HepG2 (cell line): ENCODE measurements around the gene TOR1A. TPM values are rescaled to one million over a fixed set of nuclear protein-coding genes. Genes with fewer than 3 reads are reported as not detected.

Experiments used
- ATAC-seq: fragments of 200-7000 bp; cut with Tn5 transposase; 3 replicates; pipeline ENCODE4 v1.9.1; 2020; ENCODE audit warnings: mild to moderate bottlenecking, moderate library complexity
- BruUV-seq: library from RNA; stranded (reverse); fragments of 400-500 nt; replicated peaks from 2 replicates; lab custom pipeline; 2021; lab: Mats Ljungman, UMichigan
- CTCF ChIA-PET: fragments of 300-600 bp; formaldehyde crosslinking; extraction: SDS; loops from one replicate; lab custom pipeline; 2021; ENCODE audit warnings: low total read pairs, inconsistent platforms, low intra/inter-chr PET ratio; lab: Yijun Ruan, JAX
- POLR2A ChIA-PET: fragments of 350-600 bp; sonication (Branson Sonifier 250); formaldehyde crosslinking; loops from one replicate; lab custom pipeline; 2020; ENCODE audit warnings: antibody characterized with exemption, inconsistent platforms; lab: Yijun Ruan, JAX
- DNase-seq: peaks from one replicate; pipeline ENCODE4 v3.0.0-alpha.2; 2015; ENCODE audit warnings: low spot score
- FAIRE-seq: peaks from 3 replicates; lab custom pipeline; 2011; peaks lifted over from hg19 to GRCh38; lab: Jason Lieb, UNC
- H2AFZ ChIP-seq: one replicate; pipeline ENCODE4 v1.6.1; 2011; ENCODE audit warnings: low read length, inconsistent platforms
- H3K27ac ChIP-seq: fragments of 300-600 bp; 3 replicates; pipeline ENCODE4 v1.8.0; 2011; ENCODE audit warnings: mixed run types, mild to moderate bottlenecking, mixed read lengths, low read length, inconsistent platforms; ENCODE audit not compliant: insufficient read depth; ENCODE audit errors: extremely low read length
- H3K27me3 ChIP-seq, 2 experiments: fragments of 200-600 bp in 1 of 2; 2 replicates in 1 of 2; 3 replicates in 1 of 2; pipeline versions ENCODE4 v1.6.0 to v1.8.0; 2011; ENCODE audit warnings: low read length in 2 of 2, mild to moderate bottlenecking in 2 of 2, moderate library complexity in 2 of 2, inconsistent platforms in 1 of 2; ENCODE audit not compliant: insufficient read depth in 2 of 2, control insufficient read depth in 1 of 2
- H3K36me3 ChIP-seq, 2 experiments: fragments of 200-600 bp in 1 of 2; replicated peaks in 1 of 2; 2 replicates in 1 of 2; 3 replicates in 1 of 2; pipeline versions ENCODE4 v1.5.1 to v1.8.0; 2011; ENCODE audit warnings: low read length in 2 of 2, inconsistent platforms in 1 of 2; ENCODE audit not compliant: insufficient read depth in 2 of 2, control insufficient read depth in 1 of 2
- H3K4me1 ChIP-seq: 2 replicates; pipeline ENCODE4 v1.5.1; 2012; ENCODE audit warnings: low read length, inconsistent platforms; ENCODE audit not compliant: insufficient read depth
- H3K4me2 ChIP-seq: 2 replicates; pipeline ENCODE4 v1.6.0; 2011; ENCODE audit warnings: low read depth, low read length, inconsistent platforms
- H3K4me3 ChIP-seq, 3 experiments: fragments of 200-600 bp in 1 of 3; sonication (generic), shearing (Covaris generic) in 1 of 3; replicated peaks in 1 of 3; 2 replicates each; pipeline ENCODE4 v1.5.1; 2011 to 2016; ENCODE audit warnings: low read length in 3 of 3, inconsistent platforms in 2 of 3, low read depth in 2 of 3, mild to moderate bottlenecking in 2 of 3, control low read depth in 1 of 3, mixed read lengths in 1 of 3; ENCODE audit not compliant: insufficient read depth in 1 of 3
- H3K79me2 ChIP-seq: one replicate; pipeline ENCODE4 v1.6.1; 2011; ENCODE audit warnings: low read length, inconsistent platforms; ENCODE audit not compliant: insufficient read depth
- H3K9ac ChIP-seq: 2 replicates; pipeline ENCODE4 v1.6.0; 2011; ENCODE audit warnings: mild to moderate bottlenecking, low read depth, low read length, inconsistent platforms; ENCODE audit not compliant: insufficient read depth
- H3K9me3 ChIP-seq: 2 replicates; pipeline ENCODE4 v1.5.1; 2012; ENCODE audit warnings: mild to moderate bottlenecking, low read length
- H4K20me1 ChIP-seq: 2 replicates; pipeline ENCODE4 v1.6.0; 2011; ENCODE audit warnings: inconsistent platforms, mild to moderate bottlenecking, low read length, moderate library complexity; ENCODE audit not compliant: insufficient read depth
- CBFB ChIP-seq: sonication (generic); formaldehyde crosslinking; IDR thresholded peaks from 2 replicates; pipeline ENCODE4 v1.4.0; 2020; ENCODE audit warnings: missing genetic modification reagents
- EED ChIP-seq: sonication (generic); formaldehyde crosslinking; IDR thresholded peaks from 2 replicates; pipeline ENCODE4 v1.5.0; 2020; ENCODE audit warnings: mild to moderate bottlenecking, missing genetic modification reagents
- SMARCE1 ChIP-seq: fragments of 450-650 bp; IDR thresholded peaks from 2 replicates; pipeline ENCODE4 v1.6.1; 2017; ENCODE audit warnings: borderline replicate concordance
- ZBTB43 ChIP-seq: sonication (generic); formaldehyde crosslinking; conservative IDR thresholded peaks from 2 replicates; pipeline ENCODE4 v1.4.0; 2020; ENCODE audit warnings: missing genetic modification reagents
- ZNF121 ChIP-seq: sonication (generic); formaldehyde crosslinking; IDR thresholded peaks from 2 replicates; pipeline ENCODE4 v1.5.0; 2020; ENCODE audit warnings: mild to moderate bottlenecking, missing genetic modification reagents
- ZNF337 ChIP-seq: sonication (generic); formaldehyde crosslinking; IDR thresholded peaks from 2 replicates; pipeline ENCODE4 v1.5.1; 2020; ENCODE audit warnings: missing genetic modification reagents, low read depth, mild to moderate bottlenecking, borderline replicate concordance
- ZNF678 ChIP-seq: sonication (generic); formaldehyde crosslinking; IDR thresholded peaks from 2 replicates; pipeline ENCODE4 v1.4.0; 2020; ENCODE audit warnings: mild to moderate bottlenecking, missing genetic modification reagents
- ZNF7 ChIP-seq: IDR thresholded peaks from 2 replicates; pipeline ENCODE4 v1.6.1; 2016; ENCODE audit warnings: missing biosample characterization, missing genetic modification reagents
- WGBS: methylation state at CpG from one replicate; pipeline ENCODE4 v1.1.6; 2017; ENCODE audit warnings: low lambda C conversion rate; 5-methylcytosine and 5-hydroxymethylcytosine counted together
- in situ Hi-C: cut with HindIII; loops from 2 replicates; pipeline ENCODE4 v1.10.0; 2017; ENCODE audit warnings: low pct_unique_long_range_greater_than_20kb; ENCODE audit not compliant: extremely low pct_ligation_motif_present
- intact Hi-C: fragments of 100-400 bp; cut with micrococcal nuclease; formaldehyde crosslinking; loops from one replicate; pipeline ENCODE4 v1.10.0; 2022; ENCODE audit not compliant: unreplicated experiment
- polyA plus RNA-seq, 8 experiments: library from polyadenylated mRNA; depleted of rRNA in 3 of 8; stranded (reverse) in 7 of 8; unstranded in 1 of 8; fragments of >200 nt; fragmentation: Illumina TruSeq in 4 of 8; extraction: Trizol in 4 of 8; gene quantifications; 2 replicates each; pipeline versions ENCODE4 v1.2.1 to v1.2.3, GENCODE V29; 2011 to 2016; ENCODE audit warnings: low read depth in 4 of 8, missing spikeins in 1 of 8, mixed read lengths in 1 of 8; ENCODE audit not compliant: insufficient read depth in 1 of 8
- total RNA-seq, 5 experiments: library from RNA; depleted of rRNA; stranded (reverse); fragments of >200 nt; fragmentation: Illumina TruSeq; extraction: Trizol; gene quantifications; 2 replicates each; pipeline ENCODE4 v1.2.3, GENCODE V29; 2016; ENCODE audit warnings: low read depth in 1 of 5
- TF ChIP-seq, protein P1 (sequence below): sonication (generic); formaldehyde crosslinking; IDR thresholded peaks from 2 replicates; pipeline ENCODE4 v1.4.0; 2020; ENCODE audit warnings: missing genetic modification reagents

Gene TOR1A
- total and polyA plus RNA-seq, 2 of the 13 experiments (the other 11 are each of a cell fraction or from before 2014, with no cell fraction given): 31.6 to 41.4 TPM

- no peak for TF ChIP-seq SMARCE1
- peak; percentile 30; the same call in 1 of the 2 replicates for TF ChIP-seq ZNF121 (CRISPR knock-in tag)
- 11% methylated on average over 3 of the region's 3 CpGs for WGBS
- CTCF ChIA-PET: no interaction called here
- BruUV-seq: no TSS peak
- DNase-seq (no peak), ATAC-seq (no peak), FAIRE-seq (no peak)
- peaks cover 20% of the 10 kb centered on the region for H3K4me1 ChIP-seq
- POLR2A ChIA-PET: no interaction called here
- H3K4me3 ChIP-seq: no peak overlapping the region
- no peaks in the 10 kb centered on the region for H3K79me2 ChIP-seq
- peaks cover 0 to 9% of the 10 kb centered on the region in 2 experiments; a peak in 4 of 5 replicates for H3K27me3 ChIP-seq
- H3K9me3 ChIP-seq: no peaks in the 10 kb centered on the region
- H3K4me2 ChIP-seq: no peak overlapping the region
- H3K36me3 ChIP-seq: no peaks in the 10 kb centered on the region
- in situ Hi-C loops: no loop called here
- H3K27ac ChIP-seq: no peak overlapping the region
- no peak overlapping the region for H3K9ac ChIP-seq
- H4K20me1 ChIP-seq: no peaks in the 10 kb centered on the region
- intact Hi-C loops: no loop called here
- H2AFZ ChIP-seq: no peak overlapping the region
These were observed 45.5 kb downstream of the TOR1A start for GRCh38 chr9:129778469-129778868.

DNA sequence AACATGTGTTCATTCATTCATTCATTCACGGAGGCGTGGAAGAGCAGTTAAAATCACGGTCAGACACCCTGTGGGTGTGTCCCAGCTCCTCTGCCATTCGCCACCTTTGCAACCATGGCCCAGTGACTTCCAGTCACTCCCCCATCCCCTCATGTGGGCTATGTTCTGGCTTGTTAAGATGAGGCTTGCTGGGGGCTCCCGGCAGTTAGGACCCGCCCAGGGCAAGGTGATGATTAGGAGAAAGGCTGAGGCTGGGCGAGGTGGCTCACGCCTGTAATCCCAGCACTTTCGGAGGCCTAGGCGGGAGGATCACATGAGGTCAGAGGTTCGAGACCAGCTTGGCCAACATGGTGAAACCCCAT, 46.2 kb downstream of the TOR1A start:
- no peak overlapping the region for H2AFZ ChIP-seq
- ChIA-PET POLR2A (no interaction called here), CTCF (no interaction called here)
- H3K27ac ChIP-seq: no peak overlapping the region
- no peak overlapping the region for H3K4me3 ChIP-seq
- H3K9ac ChIP-seq: no peak overlapping the region
- DNase-seq: no peak
- no TSS peak for BruUV-seq
- peaks cover 25% of the 10 kb centered on the region for H3K4me1 ChIP-seq
- in situ Hi-C loops: no loop called here
- no peak for ATAC-seq
- peaks cover 0 to 9% of the 10 kb centered on the region in 2 experiments; a peak in 4 of 5 replicates for H3K27me3 ChIP-seq
- WGBS: 38% methylated on average over 11 of the region's 11 CpGs
- H3K79me2 ChIP-seq: no peaks in the 10 kb centered on the region
- intact Hi-C loops: loop anchor here (1.0 kb wide), 1 partner anchor 16 kb away; no protein-coding TSS in a partner anchor
- H3K36me3 ChIP-seq: no peaks in the 10 kb centered on the region
- no peaks in the 10 kb centered on the region for H4K20me1 ChIP-seq
- no peaks in the 10 kb centered on the region for H3K9me3 ChIP-seq
- peak overlapping the region; percentile 50; the same call in 1 of the 2 replicates for H3K4me2 ChIP-seq
- no peak for FAIRE-seq
- no peak for TF ChIP-seq ZNF337 (CRISPR knock-in tag)
- no peak for TF ChIP-seq ZNF678 (CRISPR knock-in tag)
- TF ChIP-seq ZBTB43 (CRISPR knock-in tag): no peak
- TF ChIP-seq ZNF7 (CRISPR knock-in tag): no peak
- TF ChIP-seq CBFB (CRISPR knock-in tag): no peak
- TF ChIP-seq, protein P1, sequence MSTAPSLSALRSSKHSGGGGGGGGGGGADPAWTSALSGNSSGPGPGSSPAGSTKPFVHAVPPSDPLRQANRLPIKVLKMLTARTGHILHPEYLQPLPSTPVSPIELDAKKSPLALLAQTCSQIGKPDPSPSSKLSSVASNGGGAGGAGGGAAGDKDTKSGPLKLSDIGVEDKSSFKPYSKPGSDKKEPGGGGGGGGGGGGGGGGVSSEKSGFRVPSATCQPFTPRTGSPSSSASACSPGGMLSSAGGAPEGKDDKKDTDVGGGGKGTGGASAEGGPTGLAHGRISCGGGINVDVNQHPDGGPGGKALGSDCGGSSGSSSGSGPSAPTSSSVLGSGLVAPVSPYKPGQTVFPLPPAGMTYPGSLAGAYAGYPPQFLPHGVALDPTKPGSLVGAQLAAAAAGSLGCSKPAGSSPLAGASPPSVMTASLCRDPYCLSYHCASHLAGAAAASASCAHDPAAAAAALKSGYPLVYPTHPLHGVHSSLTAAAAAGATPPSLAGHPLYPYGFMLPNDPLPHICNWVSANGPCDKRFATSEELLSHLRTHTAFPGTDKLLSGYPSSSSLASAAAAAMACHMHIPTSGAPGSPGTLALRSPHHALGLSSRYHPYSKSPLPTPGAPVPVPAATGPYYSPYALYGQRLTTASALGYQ (CRISPR knock-in tag): no peak
- TF ChIP-seq EED (CRISPR knock-in tag): no peak
